ENCODE measurements around the gene MAD1L1. TPM values are rescaled to one million over a fixed set of nuclear protein-coding genes. Genes with fewer than 3 reads are reported as not detected.
"Not testable (repeated sequence)": the region's sequence is repeated elsewhere in the genome, so short reads cannot be mapped to it uniquely, and the experiment has no call there.

Gene MAD1L1
- total RNA-seq, 2 experiments from 2014 or later, result 40.0 to 44.7 TPM

DNA sequence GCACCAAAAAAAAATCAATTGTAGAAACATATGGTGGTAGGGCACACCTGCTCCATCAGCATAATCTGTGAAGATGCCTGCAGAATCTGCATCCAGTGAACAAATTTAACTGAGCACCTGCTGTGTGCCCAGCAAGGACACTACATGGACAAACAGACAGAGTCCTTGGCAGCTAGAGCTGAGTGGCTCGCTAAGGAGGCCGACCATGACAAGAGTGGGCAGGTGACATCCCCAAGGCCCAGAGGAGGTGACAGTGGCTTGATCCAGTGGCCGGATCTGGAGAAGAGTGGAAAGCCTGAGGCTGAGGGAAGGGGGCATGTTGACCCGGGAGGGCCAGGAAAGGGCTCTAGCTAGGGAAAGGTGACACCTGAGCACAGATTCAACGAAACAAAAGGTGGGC lies 68.1 kb downstream of the MAD1L1 start:
- no peaks in the 10 kb centered on the region for H3K27me3 Mint-ChIP-seq
- POLR2A ChIA-PET, result no interaction called here
- intact Hi-C loops (cut with micrococcal nuclease), result no loop called here
- H3K4me1 Mint-ChIP-seq (ENCODE audit: low read depth), result no peaks in the 10 kb centered on the region
- CTCF ChIA-PET, result interaction anchor here (0.8 kb wide), 1 partner anchor 30 kb away, joined by 3 read pairs; no protein-coding TSS in a partner anchor
- no peak overlapping the region for H3K4me3 Mint-ChIP-seq
- H3K9me3 Mint-ChIP-seq, result no peaks in the 10 kb centered on the region
- DNase-seq (no peak), ATAC-seq (no peak)
- peaks cover 2% of the 10 kb centered on the region for H3K36me3 Mint-ChIP-seq (ENCODE audit: low read depth)
- TF ChIP-seq, protein P1, sequence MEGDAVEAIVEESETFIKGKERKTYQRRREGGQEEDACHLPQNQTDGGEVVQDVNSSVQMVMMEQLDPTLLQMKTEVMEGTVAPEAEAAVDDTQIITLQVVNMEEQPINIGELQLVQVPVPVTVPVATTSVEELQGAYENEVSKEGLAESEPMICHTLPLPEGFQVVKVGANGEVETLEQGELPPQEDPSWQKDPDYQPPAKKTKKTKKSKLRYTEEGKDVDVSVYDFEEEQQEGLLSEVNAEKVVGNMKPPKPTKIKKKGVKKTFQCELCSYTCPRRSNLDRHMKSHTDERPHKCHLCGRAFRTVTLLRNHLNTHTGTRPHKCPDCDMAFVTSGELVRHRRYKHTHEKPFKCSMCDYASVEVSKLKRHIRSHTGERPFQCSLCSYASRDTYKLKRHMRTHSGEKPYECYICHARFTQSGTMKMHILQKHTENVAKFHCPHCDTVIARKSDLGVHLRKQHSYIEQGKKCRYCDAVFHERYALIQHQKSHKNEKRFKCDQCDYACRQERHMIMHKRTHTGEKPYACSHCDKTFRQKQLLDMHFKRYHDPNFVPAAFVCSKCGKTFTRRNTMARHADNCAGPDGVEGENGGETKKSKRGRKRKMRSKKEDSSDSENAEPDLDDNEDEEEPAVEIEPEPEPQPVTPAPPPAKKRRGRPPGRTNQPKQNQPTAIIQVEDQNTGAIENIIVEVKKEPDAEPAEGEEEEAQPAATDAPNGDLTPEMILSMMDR (IDR thresholded peaks at IDR 0.05), result no peak
- H3K27ac Mint-ChIP-seq, result no peak overlapping the region

DNA sequence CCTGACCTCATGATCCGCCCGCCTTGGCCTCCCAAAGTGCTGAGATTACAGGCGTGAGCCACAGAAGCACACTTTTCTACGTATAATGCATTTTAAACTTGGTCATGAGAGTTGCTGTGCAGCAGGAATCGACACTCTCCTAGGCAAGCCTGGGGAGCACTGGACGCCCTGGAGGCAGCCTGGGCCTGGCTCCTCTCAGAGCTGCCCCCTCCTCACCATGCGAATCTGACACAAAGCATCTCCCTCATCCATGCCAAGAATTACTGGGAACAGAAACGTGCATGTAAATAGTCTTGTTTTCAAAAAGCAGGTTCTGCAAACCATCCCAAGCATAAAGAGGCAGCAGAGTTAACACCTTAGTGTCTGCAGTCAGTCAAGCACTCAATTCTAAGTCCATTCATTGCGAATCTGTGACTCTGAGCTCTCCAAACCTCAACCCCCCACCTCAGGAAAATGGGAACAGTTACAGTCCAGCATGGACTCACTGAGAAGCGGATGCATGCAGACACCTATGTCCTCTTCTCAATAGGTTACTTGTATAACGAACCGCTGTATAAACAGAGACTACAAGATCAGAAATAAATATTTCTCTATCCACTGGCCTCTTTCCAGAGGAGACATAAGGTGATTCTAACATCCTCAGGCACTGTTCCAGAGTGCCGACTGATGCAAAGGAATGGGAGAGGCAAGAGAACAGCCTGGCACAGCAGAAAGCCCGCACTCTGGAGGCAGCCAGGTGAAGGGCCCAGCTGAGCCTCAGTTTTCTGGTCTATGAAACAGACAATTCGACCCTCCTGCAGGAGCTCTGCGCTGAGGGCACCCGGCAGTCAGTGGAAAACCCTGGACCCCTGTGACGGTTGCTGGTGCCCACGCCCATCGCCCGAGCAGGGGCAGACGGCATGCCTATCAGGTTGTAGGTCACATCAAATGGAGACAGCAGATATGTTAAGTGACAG lies 68.9 kb downstream of the MAD1L1 start:
- ATAC-seq (no peak), DNase-seq (no peak)
- POLR2A ChIA-PET, result interaction anchor here (0.8 kb wide), 1 partner anchor 55 kb away, joined by 3 read pairs; no protein-coding TSS in a partner anchor
- no peak overlapping the region for H3K4me3 Mint-ChIP-seq
- TF ChIP-seq, protein P1 (IDR thresholded peaks at IDR 0.05), result no peak
- CTCF ChIA-PET, result no interaction called here
- H3K9me3 Mint-ChIP-seq, result no peaks in the 10 kb centered on the region
- intact Hi-C loops (cut with micrococcal nuclease), result no loop called here
- peaks cover 2% of the 10 kb centered on the region for H3K36me3 Mint-ChIP-seq (ENCODE audit: low read depth)
- no peaks in the 10 kb centered on the region for H3K27me3 Mint-ChIP-seq
- no peaks in the 10 kb centered on the region for H3K4me1 Mint-ChIP-seq (ENCODE audit: low read depth)
- H3K27ac Mint-ChIP-seq, result no peak overlapping the region

DNA sequence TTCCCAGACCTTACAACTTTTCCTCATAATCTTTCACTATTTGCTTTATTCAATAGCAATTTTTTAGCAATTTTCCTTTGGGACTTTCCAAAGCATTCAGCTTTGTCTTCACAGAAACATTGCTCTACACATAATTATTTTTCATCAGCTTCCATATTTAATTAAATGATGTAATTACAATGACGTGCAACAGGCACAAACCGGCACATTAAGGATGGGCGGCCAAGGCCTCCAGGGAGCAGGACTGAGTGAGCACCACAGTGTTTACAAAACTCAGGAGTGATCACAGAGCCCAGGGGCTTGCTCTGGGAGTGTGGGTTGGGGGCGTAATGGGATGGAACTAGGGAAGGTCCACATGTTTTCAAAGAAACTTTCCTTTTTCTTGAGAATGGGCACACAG lies 69.8 kb downstream of the MAD1L1 start:
- Mint-ChIP-seq H3K27me3 (no peaks in the 10 kb centered on the region), H3K4me3 (no peak overlapping the region), H3K9me3 (no peaks in the 10 kb centered on the region), H3K27ac (no peak overlapping the region), H3K36me3 (ENCODE audit: low read depth) (peaks cover 2% of the 10 kb centered on the region), H3K4me1 (ENCODE audit: low read depth) (no peaks in the 10 kb centered on the region)
- intact Hi-C loops (cut with micrococcal nuclease), result no loop called here
- CTCF ChIA-PET, result no interaction called here
- ATAC-seq (no peak), DNase-seq (no peak)
- TF ChIP-seq, protein P1 (IDR thresholded peaks at IDR 0.05), result no peak
- POLR2A ChIA-PET, result interaction anchor here (0.8 kb wide), 1 partner anchor 56 kb away, joined by 3 read pairs; no protein-coding TSS in a partner anchor

DNA sequence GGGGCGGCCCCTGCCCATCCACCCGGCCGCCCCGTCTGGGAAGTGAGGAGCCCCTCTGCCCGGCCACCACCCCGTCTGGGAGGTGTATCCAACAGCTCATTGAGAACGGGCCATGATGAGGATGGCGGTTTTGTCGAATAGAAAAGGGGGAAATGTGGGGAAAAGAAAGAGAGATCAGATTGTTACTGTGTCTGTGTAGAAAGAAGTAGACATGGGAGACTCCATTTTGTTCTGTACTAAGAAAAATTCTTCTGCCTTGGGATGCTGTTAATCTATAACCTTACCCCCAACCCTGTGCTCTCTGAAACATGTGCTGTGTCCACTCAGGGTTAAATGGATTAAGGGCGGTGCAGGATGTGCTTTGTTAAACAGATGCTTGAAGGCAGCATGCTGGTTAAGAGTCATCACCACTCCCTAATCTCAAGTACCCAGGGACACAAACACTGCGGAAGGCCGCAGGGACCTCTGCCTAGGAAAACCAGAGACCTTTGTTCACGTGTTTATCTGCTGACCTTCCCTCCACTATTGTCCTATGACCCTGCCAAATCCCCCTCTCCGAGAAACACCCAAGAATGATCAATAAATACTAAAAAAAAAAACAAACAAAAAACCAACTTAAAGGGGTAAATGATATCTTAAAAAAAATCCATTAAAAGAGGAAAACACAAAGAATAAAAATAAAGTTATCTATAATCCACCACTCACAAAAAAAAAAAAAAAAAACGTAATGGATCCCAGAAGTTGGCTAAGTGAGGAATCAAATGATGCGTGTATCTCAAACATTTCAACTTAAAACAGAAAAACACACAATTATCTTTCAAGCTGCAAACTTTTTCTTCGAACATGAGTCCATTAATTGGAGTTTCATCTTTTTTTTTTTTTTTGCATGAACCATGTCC lies 70.5 kb downstream of the MAD1L1 start:
- ATAC-seq; H3K27ac Mint-ChIP-seq; H3K36me3 Mint-ChIP-seq (ENCODE audit: low read depth); H3K27me3 Mint-ChIP-seq; intact Hi-C loops (cut with micrococcal nuclease); H3K9me3 Mint-ChIP-seq; H3K4me3 Mint-ChIP-seq; CTCF ChIA-PET; H3K4me1 Mint-ChIP-seq (ENCODE audit: low read depth); DNase-seq: not testable (repeated sequence)
- POLR2A ChIA-PET, result interaction anchor here (0.8 kb wide), 1 partner anchor 56 kb away, joined by 3 read pairs; no protein-coding TSS in a partner anchor

DNA sequence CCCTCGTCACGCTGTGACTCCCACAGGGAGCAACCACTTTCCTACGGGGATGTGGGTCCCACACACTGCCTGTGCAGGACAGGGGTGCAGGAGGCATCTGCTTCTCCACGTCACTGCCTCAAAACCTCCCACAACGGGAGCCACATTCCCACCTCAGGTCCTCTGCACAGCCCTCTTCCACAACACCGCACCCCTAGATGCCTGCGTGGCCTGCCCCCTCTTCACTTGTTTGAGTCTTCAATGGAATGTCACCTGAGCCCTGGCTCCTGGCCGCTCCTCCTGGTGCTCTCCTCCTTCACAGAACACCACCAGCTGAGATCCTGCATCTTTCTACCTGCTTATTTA lies 73.6 kb downstream of the MAD1L1 start:
- H3K27me3 Mint-ChIP-seq, result no peaks in the 10 kb centered on the region
- TF ChIP-seq, protein P1 (IDR thresholded peaks at IDR 0.05), result no peak
- intact Hi-C loops (cut with micrococcal nuclease), result no loop called here
- no peak overlapping the region for H3K4me3 Mint-ChIP-seq
- H3K36me3 Mint-ChIP-seq (ENCODE audit: low read depth), result no peaks in the 10 kb centered on the region
- ChIA-PET CTCF (no interaction called here), POLR2A (no interaction called here)
- H3K27ac Mint-ChIP-seq, result no peak overlapping the region
- DNase-seq (no peak), ATAC-seq (no peak)
- H3K4me1 Mint-ChIP-seq (ENCODE audit: low read depth), result no peaks in the 10 kb centered on the region
- no peaks in the 10 kb centered on the region for H3K9me3 Mint-ChIP-seq

All from activated CD8-positive, alpha-beta T cell treated with anti-CD3 and anti-CD28 coated beads for 36 hours (primary cell).